PFSK-1 (cell line): ENCODE results near the gene KCP.

Experiments
- FOXP2 ChIP-seq: optimal IDR thresholded peaks from 2 replicates; pipeline ENCODE3; 2011; ENCODE audit warnings: borderline replicate concordance, control low read depth, inconsistent platforms; ENCODE audit not compliant: insufficient read depth; ENCODE audit errors: extremely low read length, extremely low read depth
- POLR2AphosphoS5 ChIP-seq: IDR thresholded peaks from 2 replicates; pipeline ENCODE4 v1.6.1; 2012; ENCODE audit warnings: low read depth, mild to moderate bottlenecking, control low read depth, low read length, moderate library complexity
- REST ChIP-seq, 2 experiments: IDR thresholded peaks; 2 replicates each; pipeline versions ENCODE4 v1.6.1 to v1.8.0; 2011 to 2012; ENCODE audit warnings: low read depth in 2 of 2, low read length in 2 of 2, control low read depth in 1 of 2, inconsistent platforms in 1 of 2, mild to moderate bottlenecking in 1 of 2, moderate library complexity in 1 of 2; ENCODE audit not compliant: insufficient read depth in 1 of 2
- SIN3A ChIP-seq: IDR thresholded peaks from 2 replicates; pipeline ENCODE4 v1.6.1; 2012; ENCODE audit warnings: mild to moderate bottlenecking, low read length, moderate library complexity, borderline replicate concordance; ENCODE audit not compliant: insufficient read depth
- TAF1 ChIP-seq: IDR thresholded peaks from 2 replicates; pipeline ENCODE4 v1.6.1; 2012; ENCODE audit warnings: low read length, control low read depth, borderline replicate concordance; ENCODE audit not compliant: insufficient read depth

Gene KCP

GRCh38 chr7:128876127-128876526 lies 34.4 kb downstream of the KCP start:
- TF ChIP-seq SIN3A: no peak
- no peak for TF ChIP-seq REST (IDR thresholded peaks at IDR 0.05; ENCODE audit: insufficient read depth in 1 of 2, low read depth in 2 of 2, low read length in 2 of 2)
- TF ChIP-seq POLR2AphosphoS5: no peak
- no peak for TF ChIP-seq TAF1
- no peak for TF ChIP-seq FOXP2

GRCh38 chr7:128875523-128875948 lies 35.0 kb downstream of the KCP start:
- TF ChIP-seq TAF1 (no peak), REST (IDR thresholded peaks at IDR 0.05; ENCODE audit: insufficient read depth in 1 of 2, low read depth in 2 of 2, low read length in 2 of 2) (no peak), POLR2AphosphoS5 (no peak), FOXP2 (no peak), SIN3A (no peak)

- TF ChIP-seq TAF1 (no peak), SIN3A (no peak), REST (IDR thresholded peaks at IDR 0.05; ENCODE audit: insufficient read depth in 1 of 2, low read depth in 2 of 2, low read length in 2 of 2) (no peak), FOXP2 (no peak), POLR2AphosphoS5 (no peak)
Observed at GRCh38 chr7:128874140-128875031, 36.1 kb downstream of the KCP start.

GRCh38 chr7:128873234-128873633 lies 37.3 kb downstream of the KCP start:
- TF ChIP-seq TAF1: no peak
- no peak for TF ChIP-seq FOXP2
- TF ChIP-seq REST (IDR thresholded peaks at IDR 0.05; ENCODE audit: insufficient read depth in 1 of 2, low read depth in 2 of 2, low read length in 2 of 2): no peak
- TF ChIP-seq POLR2AphosphoS5: no peak
- no peak for TF ChIP-seq SIN3A
